SK-N-MC (cell line): Measurements from ENCODE around the gene HDAC4.

ENCODE experiments used
- EZH2 ChIP-seq: fragments of 200-600 bp; sonication (generic); IDR thresholded peaks from one replicate; pipeline ENCODE4 v1.6.1; 2017; ENCODE audit warnings: antibody characterized with exemption
- POLR2AphosphoS5 ChIP-seq: IDR thresholded peaks from 2 replicates; pipeline ENCODE4 v1.6.1; 2012; ENCODE audit warnings: mild to moderate bottlenecking, low read depth, low read length, borderline replicate concordance

- TF ChIP-seq POLR2AphosphoS5 (no peak), EZH2 (no peak)
These were observed 199.3 kb downstream of the HDAC4 start for GRCh38 chr2:239201531-239201876.
